H9 (cell line): ENCODE results near the gene NEGR1. TPM values are rescaled to one million over a fixed set of nuclear protein-coding genes. Genes with fewer than 3 reads are reported as not detected.

Experiments used
- DNase-seq: peaks from one replicate; pipeline ENCODE4 v3.0.0-alpha.2; 2017
- H2AFZ ChIP-seq: one replicate; pipeline ENCODE4 v1.6.1; 2013; ENCODE audit warnings: mild to moderate bottlenecking, low read length, control low read depth, moderate library complexity
- H2AK5ac ChIP-seq: 2 replicates; pipeline ENCODE4 v1.6.1; 2013; ENCODE audit warnings: low read length, control low read depth, mixed read lengths; ENCODE audit not compliant: insufficient read length
- H2BK120ac ChIP-seq: one replicate; pipeline ENCODE4 v1.6.1; 2013; ENCODE audit warnings: low read depth, mild to moderate bottlenecking, low read length, control low read depth, inconsistent platforms; ENCODE audit not compliant: poor library complexity, severe bottlenecking
- H2BK12ac ChIP-seq: 2 replicates; pipeline ENCODE4 v1.6.1; 2013; ENCODE audit warnings: low read length, control low read depth, mixed read lengths, low read depth; ENCODE audit not compliant: insufficient read length
- H2BK15ac ChIP-seq: 2 replicates; pipeline ENCODE4 v1.6.1; 2013; ENCODE audit warnings: low read depth, low read length, control low read depth
- H2BK20ac ChIP-seq: one replicate; pipeline ENCODE4 v1.6.1; 2013; ENCODE audit warnings: low read depth, mild to moderate bottlenecking, low read length, control low read depth, inconsistent platforms; ENCODE audit not compliant: poor library complexity, severe bottlenecking
- H2BK5ac ChIP-seq: 2 replicates; pipeline ENCODE4 v1.6.1; 2013; ENCODE audit warnings: low read length, control low read depth, mixed read lengths; ENCODE audit not compliant: insufficient read length
- H3K14ac ChIP-seq: 2 replicates; pipeline ENCODE4 v1.6.1; 2013; ENCODE audit warnings: low read length, control low read depth; ENCODE audit not compliant: insufficient read depth
- H3K18ac ChIP-seq: 2 replicates; pipeline ENCODE4 v1.6.1; 2013; ENCODE audit warnings: low read depth, mild to moderate bottlenecking, mixed read lengths, low read length, control low read depth; ENCODE audit not compliant: insufficient read length
- H3K23ac ChIP-seq: 2 replicates; pipeline ENCODE4 v1.6.1; 2013; ENCODE audit warnings: low read length, control low read depth, mixed read lengths, low read depth; ENCODE audit not compliant: insufficient read length
- H3K23me2 ChIP-seq: 2 replicates; pipeline ENCODE4 v1.6.1; 2013; ENCODE audit warnings: low read depth, mild to moderate bottlenecking, mixed read lengths, low read length, control low read depth; ENCODE audit not compliant: insufficient read length, poor library complexity, severe bottlenecking
- H3K27ac ChIP-seq: 2 replicates; pipeline ENCODE4 v1.5.1; 2013; ENCODE audit warnings: low read length, control low read depth, mixed read lengths, low read depth; ENCODE audit not compliant: insufficient read length
- H3K27me3 ChIP-seq: 2 replicates; pipeline ENCODE4 v1.6.1; 2013; ENCODE audit warnings: low read length, control low read depth, inconsistent platforms; ENCODE audit not compliant: insufficient read depth
- H3K4ac ChIP-seq: 2 replicates; pipeline ENCODE4 v1.6.1; 2013; ENCODE audit warnings: low read depth, mild to moderate bottlenecking, control low read depth, inconsistent platforms, low read length, moderate library complexity
- H3K4me1 ChIP-seq: 2 replicates; pipeline ENCODE4 v1.6.1; 2013; ENCODE audit warnings: low read length, control low read depth, inconsistent platforms; ENCODE audit not compliant: insufficient read depth
- H3K4me2 ChIP-seq: 2 replicates; pipeline ENCODE4 v1.6.1; 2013; ENCODE audit warnings: low read length, control low read depth, mixed read lengths; ENCODE audit not compliant: insufficient read length, insufficient read depth
- H3K56ac ChIP-seq: 2 replicates; pipeline ENCODE4 v1.6.1; 2013; ENCODE audit warnings: low read depth, mild to moderate bottlenecking, mixed read lengths, low read length, control low read depth; ENCODE audit not compliant: insufficient read length
- H3K79me1 ChIP-seq: 2 replicates; pipeline ENCODE4 v1.6.1; 2013; ENCODE audit warnings: low read depth, mild to moderate bottlenecking, moderate library complexity, low read length, control low read depth, inconsistent platforms; ENCODE audit not compliant: insufficient read depth, poor library complexity, severe bottlenecking
- H3K79me2 ChIP-seq: 2 replicates; pipeline ENCODE4 v1.6.1; 2013; ENCODE audit warnings: low read length, control low read depth, inconsistent platforms; ENCODE audit not compliant: insufficient read depth
- H3K9ac ChIP-seq: 2 replicates; pipeline ENCODE4 v1.6.1; 2013; ENCODE audit warnings: low read length, control low read depth, mixed read lengths; ENCODE audit not compliant: insufficient read length; ENCODE audit errors: extremely low read depth
- H3K9me3 ChIP-seq: one replicate; pipeline ENCODE4 v1.6.1; 2013; ENCODE audit warnings: low read depth, low read length, inconsistent platforms; ENCODE audit not compliant: control insufficient read depth
- H3T11ph ChIP-seq: one replicate; pipeline ENCODE4 v1.6.1; 2013; ENCODE audit warnings: mild to moderate bottlenecking, low read length, control low read depth, inconsistent platforms
- H4K20me1 ChIP-seq: one replicate; pipeline ENCODE4 v1.6.1; 2013; ENCODE audit not compliant: control insufficient read depth, insufficient read length, insufficient read depth
- H4K5ac ChIP-seq: 2 replicates; pipeline ENCODE4 v1.6.1; 2013; ENCODE audit warnings: low read depth, mild to moderate bottlenecking, mixed read lengths, low read length, control low read depth; ENCODE audit not compliant: insufficient read length
- H4K8ac ChIP-seq: replicated peaks from 2 replicates; pipeline ENCODE4 v1.6.1; 2013; ENCODE audit warnings: low read length, control low read depth, mixed read lengths, low read depth; ENCODE audit not compliant: insufficient read length
- H4K91ac ChIP-seq: 2 replicates; pipeline ENCODE4 v1.6.1; 2013; ENCODE audit warnings: low read depth, mild to moderate bottlenecking, moderate library complexity, mixed read lengths, low read length, control low read depth; ENCODE audit not compliant: insufficient read length
- H3K27ac Mint-ChIP-seq, 3 experiments: 2 replicates in 2 of 3; 3 replicates in 1 of 3; pipeline ENCODE4 v1.8.0; 2020 to 2021; ENCODE audit warnings: mixed read lengths in 3 of 3, mild to moderate bottlenecking in 1 of 3, moderate library complexity in 1 of 3
- H3K27me3 Mint-ChIP-seq: 2 replicates; pipeline ENCODE4 v1.8.0; 2021; ENCODE audit warnings: low read depth, mild to moderate bottlenecking, moderate library complexity, mixed read lengths
- H3K36me3 Mint-ChIP-seq, 3 experiments: 2 replicates in 2 of 3; 3 replicates in 1 of 3; pipeline ENCODE4 v1.8.0; 2020 to 2021; ENCODE audit warnings: low read depth in 3 of 3, mixed read lengths in 3 of 3; ENCODE audit not compliant: insufficient read depth in 1 of 3
- H3K4me1 Mint-ChIP-seq, 2 experiments: 2 replicates each; pipeline ENCODE4 v1.8.0; 2020; ENCODE audit warnings: mixed read lengths in 2 of 2
- H3K4me3 Mint-ChIP-seq, 2 experiments: 2 replicates in 1 of 2; 3 replicates in 1 of 2; pipeline ENCODE4 v1.8.0; 2020 to 2021; ENCODE audit warnings: mild to moderate bottlenecking in 2 of 2, mixed read lengths in 2 of 2, moderate library complexity in 1 of 2
- H3K9me3 Mint-ChIP-seq, 2 experiments: 2 replicates in 1 of 2; 3 replicates in 1 of 2; pipeline ENCODE4 v1.8.0; 2020; ENCODE audit warnings: mild to moderate bottlenecking in 2 of 2, mixed read lengths in 2 of 2, moderate library complexity in 1 of 2
- CTCF ChIP-seq: fragments of 200-600 bp; sonication (generic); conservative IDR thresholded peaks from 3 replicates; pipeline ENCODE4 v1.8.0; 2021; ENCODE audit warnings: antibody characterized with exemption, mild to moderate bottlenecking
- WGBS: extraction: QIAGEN DNeasy Blood & Tissue Kit; methylation state at CpG from one replicate; pipeline ENCODE4 v1.1.7; 2013; ENCODE audit warnings: missing lambda C conversion rate, low lambda C conversion rate, mixed read lengths; ENCODE audit not compliant: insufficient read length; ENCODE audit errors: extremely low coverage; 5-methylcytosine and 5-hydroxymethylcytosine counted together
- total RNA-seq: library from RNA; stranded (reverse); gene quantifications from 2 replicates; pipeline ENCODE4 v1.2.1, GENCODE V29; 2021

The NEGR1 gene
- total RNA-seq, 1 experiment from 2014 or later = 0.13 TPM

GRCh38 chr1:71668065-71668464 is 614.3 kb downstream of the NEGR1 start:
- H3T11ph ChIP-seq = no peak overlapping the region
- H2BK12ac ChIP-seq = no peak overlapping the region
- no peak overlapping the region for H3K9ac ChIP-seq
- no peak for DNase-seq
- no peak overlapping the region for H2BK15ac ChIP-seq
- Mint-ChIP-seq H3K27me3 (no peaks in the 10 kb centered on the region), H3K4me3 (no peak overlapping the region), H3K36me3 (no peaks in the 10 kb centered on the region), H3K4me1 (peaks cover 0 to 4% of the 10 kb centered on the region in 2 experiments; a peak in 1 of 4 replicates), H3K27ac (peak overlapping the region in 1 of 3 experiments; percentile 42; a peak in 2 of 7 replicates), H3K9me3 (no peaks in the 10 kb centered on the region)
- no peak overlapping the region for H3K4me2 ChIP-seq
- H2BK120ac ChIP-seq = no peak overlapping the region
- H3K79me1 ChIP-seq = no peaks in the 10 kb centered on the region
- H2AFZ ChIP-seq = no peak overlapping the region
- H2BK20ac ChIP-seq = no peak overlapping the region
- H3K18ac ChIP-seq = no peak overlapping the region
- no peak overlapping the region for H3K27ac ChIP-seq
- H4K5ac ChIP-seq = no peak overlapping the region
- H3K9me3 ChIP-seq = no peaks in the 10 kb centered on the region
- no peak for TF ChIP-seq CTCF
- H3K4me1 ChIP-seq = no peaks in the 10 kb centered on the region
- H3K4ac ChIP-seq = no peak overlapping the region
- H3K23ac ChIP-seq = no peak overlapping the region
- H4K91ac ChIP-seq = no peak overlapping the region
- no peak overlapping the region for H2AK5ac ChIP-seq
- H4K20me1 ChIP-seq = no peaks in the 10 kb centered on the region
- H3K23me2 ChIP-seq = no peaks in the 10 kb centered on the region
- no peak overlapping the region for H3K56ac ChIP-seq
- no peak overlapping the region for H2BK5ac ChIP-seq
- no CpG with 5 or more reads among the region's 3 CpGs for WGBS
- no peaks in the 10 kb centered on the region for H3K79me2 ChIP-seq
- H3K27me3 ChIP-seq = no peaks in the 10 kb centered on the region
- H4K8ac ChIP-seq = no peak overlapping the region
- no peak overlapping the region for H3K14ac ChIP-seq
